ENCODE results near the gene ACOT7. TPM values are rescaled to one million over a fixed set of nuclear protein-coding genes. Genes with fewer than 3 reads are reported as not detected.

Gene ACOT7
- total RNA-seq, 5 donors from 2014 or later (not counting 1 experiment from before 2014, with no cell fraction given): 6.1 to 9.3 (median 7.4) TPM

DNA sequence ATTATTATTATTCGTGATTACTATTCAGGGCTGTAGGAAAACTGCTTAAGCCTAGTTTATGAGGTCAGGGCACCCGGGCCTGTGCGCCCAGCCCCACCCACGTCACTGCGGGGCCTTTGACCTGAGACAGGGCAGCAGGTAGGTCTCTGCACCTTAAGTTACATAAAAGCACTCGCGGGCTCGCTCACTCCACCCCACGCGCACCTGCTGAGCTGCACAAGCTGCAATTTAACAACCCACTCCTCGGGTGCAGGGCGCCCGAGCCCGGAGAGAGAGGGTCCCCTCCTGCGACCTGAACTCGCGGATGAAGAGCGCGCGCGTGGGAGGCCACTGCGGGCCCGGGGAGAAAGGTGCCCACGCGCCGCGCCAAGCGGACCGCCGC lies 158.3 kb downstream of the ACOT7 start:
- CTCF ChIA-PET: interaction anchor here (0.6 to 1.1 kb wide), 3 partner anchors 9 to 468 kb away, joined by 3 to 4 read pairs (median 3); partner anchors contain the start of gene NOL9 (in 1 of the 2)
- H3K4me1 Mint-ChIP-seq: peaks cover 10 to 24% (median 17%) of the 10 kb centered on the region in 3 donors

DNA sequence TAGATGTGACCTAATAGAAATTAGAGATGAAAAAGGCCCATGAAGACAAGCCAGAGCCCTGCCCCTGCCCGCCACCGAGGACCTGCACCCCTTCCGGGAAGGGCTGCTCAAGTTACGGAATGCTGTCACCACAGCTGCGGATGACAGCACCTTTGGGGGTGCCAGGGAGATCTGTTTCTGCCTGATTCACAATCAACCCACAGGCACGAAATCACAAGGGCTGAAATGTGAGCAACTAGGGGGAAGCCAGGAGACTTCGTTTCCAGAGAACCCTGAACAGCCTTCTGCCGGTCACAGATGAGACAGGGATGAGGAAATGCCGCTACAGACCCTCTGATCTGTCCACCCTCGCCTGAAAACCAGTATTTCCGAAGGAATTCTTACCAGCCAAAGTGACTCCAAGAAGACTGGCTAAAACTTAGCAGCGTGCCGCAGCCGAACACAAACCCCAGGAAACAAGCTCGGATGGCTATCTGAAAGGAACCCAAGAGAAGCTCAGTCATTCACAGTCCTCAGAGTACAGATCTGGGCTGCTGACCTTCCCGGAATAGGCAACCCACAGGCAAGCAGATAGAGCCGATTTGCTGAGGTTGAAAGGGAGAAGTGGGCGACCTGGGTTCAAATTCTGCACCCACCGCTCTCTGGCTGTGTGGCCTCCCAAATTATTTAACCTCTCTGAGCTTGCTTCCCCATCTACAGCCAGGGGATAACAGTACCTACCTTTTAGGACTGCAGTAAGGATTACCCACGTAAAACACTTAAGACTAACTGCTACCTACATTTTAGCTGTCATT lies 158.9 kb downstream of the ACOT7 start:
- peaks cover 8 to 13% of the 10 kb centered on the region in 2 donors for H3K27me3 Mint-ChIP-seq
- Histone ChIP-seq H3K4me3 (ENCODE audit: control insufficient read depth in 1 of 2, extremely low read depth in 1 of 2, low read length in 1 of 2) (peak overlapping the region; percentile 55 to 85), H3K27me3 (replicated peaks in 1 of 2; ENCODE audit: control insufficient read depth in 2 of 2, extremely low read depth in 1 of 2, insufficient read depth in 2 of 2, low read length in 1 of 2) (peaks cover 2 to 18% of the 10 kb centered on the region in 2 experiments), H3K4me1 (ENCODE audit: control insufficient read depth in 1 of 2, extremely low read depth in 1 of 2, insufficient read depth in 2 of 2, low read length in 2 of 2) (peaks cover 6 to 18% of the 10 kb centered on the region in 2 experiments), H3K9me3 (no peaks in the 10 kb centered on the region), H3K27ac (ENCODE audit: low read length) (no peak overlapping the region), H3K36me3 (ENCODE audit: control insufficient read depth in 2 of 2, extremely low read depth in 1 of 2, insufficient read depth in 1 of 2, low read length in 1 of 2) (peaks cover 2 to 32% of the 10 kb centered on the region in 2 donors)
- H3K4me3 Mint-ChIP-seq: peak overlapping the region; percentile 82 to 88 (median 84)
- H3K36me3 Mint-ChIP-seq: peaks cover 10% of the 10 kb centered on the region
- ChIA-PET CTCF (interaction anchor here (0.6 to 1.0 kb wide), 3 partner anchors 10 to 468 kb away, joined by 3 to 4 read pairs (median 3); no protein-coding TSS in a partner anchor), POLR2A (interaction anchor here in 1 of 2 donors (0.6 kb wide), 1 partner anchor 377 kb away, joined by 5 read pairs; no protein-coding TSS in a partner anchor)
- H3K4me1 Mint-ChIP-seq: peaks cover 10 to 24% (median 17%) of the 10 kb centered on the region in 3 donors
- DNase-seq (no peak), ATAC-seq (replicated peaks in 1 of 4) (no peak)
- H3K9me3 Mint-ChIP-seq: no peaks in the 10 kb centered on the region
- 83% methylated on average over 16 of the region's 20 CpGs for WGBS (ENCODE audit: insufficient coverage)
- H3K27ac Mint-ChIP-seq: no peak overlapping the region

More for the DNA sequence above, 158.3 kb downstream of the ACOT7 start:
- Histone ChIP-seq H3K9me3 (no peaks in the 10 kb centered on the region), H3K36me3 (ENCODE audit: control insufficient read depth in 2 of 2, extremely low read depth in 1 of 2, insufficient read depth in 1 of 2, low read length in 1 of 2) (peaks cover 2 to 27% of the 10 kb centered on the region in 2 donors), H3K27ac (ENCODE audit: low read length) (no peak overlapping the region), H3K4me1 (ENCODE audit: control insufficient read depth in 1 of 2, extremely low read depth in 1 of 2, insufficient read depth in 2 of 2, low read length in 2 of 2) (peaks cover 6 to 18% of the 10 kb centered on the region in 2 experiments), H3K27me3 (replicated peaks in 1 of 2; ENCODE audit: control insufficient read depth in 2 of 2, extremely low read depth in 1 of 2, insufficient read depth in 2 of 2, low read length in 1 of 2) (peaks cover 5 to 24% of the 10 kb centered on the region in 2 experiments), H3K4me3 (ENCODE audit: control insufficient read depth in 1 of 2, extremely low read depth in 1 of 2, low read length in 1 of 2) (peak overlapping the region; percentile 55 to 85)
- Mint-ChIP-seq H3K27me3 (peaks cover 12 to 19% of the 10 kb centered on the region in 2 donors), H3K4me3 (peak overlapping the region; percentile 82 to 88 (median 84)), H3K27ac (peak overlapping the region; percentile 66 to 69), H3K36me3 (peaks cover 10% of the 10 kb centered on the region), H3K9me3 (no peaks in the 10 kb centered on the region)
- peak in 3 of 4 experiments; percentile 17 to 24 (median 23) for ATAC-seq (replicated peaks in 1 of 4)
- WGBS (ENCODE audit: insufficient coverage): under 1% methylated on average over 27 of the region's 30 CpGs
- POLR2A ChIA-PET: interaction anchor here in 1 of 2 donors (0.6 kb wide), 1 partner anchor 376 kb away, joined by 5 read pairs; no protein-coding TSS in a partner anchor
- peak in 5 of 35 experiments; percentile 12 to 30 (median 15) for DNase-seq

DNA sequence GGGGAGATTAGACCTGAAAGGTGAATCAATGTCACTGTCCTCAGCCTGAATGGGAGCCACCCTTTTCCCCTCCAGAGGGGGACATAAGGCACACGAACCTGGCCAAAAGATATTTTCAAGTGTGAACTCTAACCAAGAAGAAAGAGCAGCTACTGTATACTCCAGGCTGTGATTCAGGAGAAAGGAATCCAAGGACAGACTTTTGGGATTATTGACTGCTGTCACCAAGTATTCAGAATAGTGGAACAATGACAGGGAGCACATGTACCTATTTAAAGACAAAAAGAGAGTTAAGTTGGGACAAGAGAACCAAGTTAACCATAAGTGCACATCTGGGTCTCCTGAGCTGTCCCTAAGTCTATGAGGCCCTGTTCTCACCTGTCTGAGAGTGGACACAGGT lies 160.2 kb downstream of the ACOT7 start:
- Histone ChIP-seq H3K9me3 (no peaks in the 10 kb centered on the region), H3K27me3 (replicated peaks in 1 of 2; ENCODE audit: control insufficient read depth in 2 of 2, extremely low read depth in 1 of 2, insufficient read depth in 2 of 2, low read length in 1 of 2) (peaks cover 0 to 7% of the 10 kb centered on the region in 2 experiments), H3K4me1 (ENCODE audit: control insufficient read depth in 1 of 2, extremely low read depth in 1 of 2, insufficient read depth in 2 of 2, low read length in 2 of 2) (peaks cover 6 to 18% of the 10 kb centered on the region in 2 experiments), H3K4me3 (ENCODE audit: control insufficient read depth in 1 of 2, extremely low read depth in 1 of 2, low read length in 1 of 2) (no peak overlapping the region), H3K27ac (ENCODE audit: low read length) (no peak overlapping the region), H3K36me3 (ENCODE audit: control insufficient read depth in 2 of 2, extremely low read depth in 1 of 2, insufficient read depth in 1 of 2, low read length in 1 of 2) (peaks cover 2 to 43% of the 10 kb centered on the region in 2 donors)
- no peak for ATAC-seq (replicated peaks in 1 of 4)
- DNase-seq: no peak
- Mint-ChIP-seq H3K4me3 (peak overlapping the region in 2 of 3 donors; percentile 34 to 84), H3K4me1 (peaks cover 10 to 24% (median 17%) of the 10 kb centered on the region in 3 donors), H3K36me3 (peaks cover 10% of the 10 kb centered on the region), H3K9me3 (no peaks in the 10 kb centered on the region), H3K27me3 (peaks cover 0 to 3% of the 10 kb centered on the region in 2 donors), H3K27ac (no peak overlapping the region)
- ChIA-PET POLR2A (no interaction called here), CTCF (no interaction called here)
- no CpG with 5 or more reads among the region's 1 CpG for WGBS (ENCODE audit: insufficient coverage)

DNA sequence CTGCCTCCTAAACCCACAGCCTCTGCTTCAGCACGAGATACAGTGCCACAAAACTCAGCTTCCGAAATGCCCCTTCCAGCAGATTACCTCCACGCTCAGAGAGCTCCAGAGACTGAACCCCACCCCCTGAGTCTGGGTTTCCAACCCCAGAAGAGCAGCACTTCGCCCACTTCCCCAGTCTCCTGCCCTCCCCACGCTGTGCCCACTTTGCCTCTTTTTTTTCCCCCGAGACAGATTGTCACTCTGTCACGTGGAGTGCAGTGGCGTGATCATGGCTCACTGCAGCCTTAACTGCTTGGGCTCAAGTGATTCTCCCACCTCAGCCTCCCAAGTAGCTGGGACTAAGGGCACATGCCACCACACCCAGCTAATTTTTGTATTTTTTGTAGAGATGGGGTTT lies 167.9 kb downstream of the ACOT7 start:
- Histone ChIP-seq H3K36me3 (ENCODE audit: control insufficient read depth in 2 of 2, extremely low read depth in 1 of 2, insufficient read depth in 1 of 2, low read length in 1 of 2) (peaks cover 10 to 72% of the 10 kb centered on the region in 2 donors), H3K9me3 (no peaks in the 10 kb centered on the region), H3K4me1 (ENCODE audit: control insufficient read depth in 1 of 2, extremely low read depth in 1 of 2, insufficient read depth in 2 of 2, low read length in 2 of 2) (no peaks in the 10 kb centered on the region), H3K27me3 (replicated peaks in 1 of 2; ENCODE audit: control insufficient read depth in 2 of 2, extremely low read depth in 1 of 2, insufficient read depth in 2 of 2, low read length in 1 of 2) (no peaks in the 10 kb centered on the region), H3K4me3 (ENCODE audit: control insufficient read depth in 1 of 2, extremely low read depth in 1 of 2, low read length in 1 of 2) (no peak overlapping the region), H3K27ac (ENCODE audit: low read length) (no peak overlapping the region)
- Mint-ChIP-seq H3K9me3 (no peaks in the 10 kb centered on the region), H3K4me1 (no peaks in the 10 kb centered on the region), H3K27me3 (no peaks in the 10 kb centered on the region), H3K4me3 (no peak overlapping the region), H3K36me3 (peaks cover 36% of the 10 kb centered on the region), H3K27ac (no peak overlapping the region)
- CTCF ChIA-PET: no interaction called here
- ATAC-seq (replicated peaks in 1 of 4) (no peak), DNase-seq (no peak)
- 97% methylated on average over 8 of the region's 8 CpGs for WGBS (ENCODE audit: insufficient coverage)
- POLR2A ChIA-PET: no interaction called here

DNA sequence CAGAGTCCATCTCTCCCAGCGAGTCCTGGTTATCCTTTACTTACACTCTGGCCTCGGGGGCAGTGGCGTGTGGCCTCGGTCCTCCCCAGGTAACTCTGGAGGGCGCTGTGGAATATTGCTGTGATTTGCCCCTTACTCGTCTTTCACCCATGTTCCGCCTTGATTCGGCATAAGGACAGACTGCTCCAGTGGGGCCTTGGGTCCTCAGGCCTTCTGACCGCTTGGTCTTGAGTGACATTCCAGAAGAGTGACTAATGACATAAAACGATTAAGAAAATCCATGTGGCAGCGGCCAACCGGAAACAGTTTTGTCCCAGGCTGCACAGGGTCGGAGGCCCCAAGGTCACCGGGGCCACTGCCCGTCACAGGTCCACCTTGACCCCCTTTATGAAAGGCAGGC lies 168.8 kb downstream of the ACOT7 start:
- H3K36me3 ChIP-seq (ENCODE audit: control insufficient read depth in 2 of 2, extremely low read depth in 1 of 2, insufficient read depth in 1 of 2, low read length in 1 of 2): peaks cover 10 to 66% of the 10 kb centered on the region in 2 donors
- ChIA-PET POLR2A (no interaction called here), CTCF (no interaction called here)
- no peak for ATAC-seq (replicated peaks in 1 of 4)
- no peak for DNase-seq
- no peaks in the 10 kb centered on the region for H3K9me3 ChIP-seq
- no peaks in the 10 kb centered on the region for H3K27me3 ChIP-seq (replicated peaks in 1 of 2; ENCODE audit: control insufficient read depth in 2 of 2, extremely low read depth in 1 of 2, insufficient read depth in 2 of 2, low read length in 1 of 2)
- H3K4me3 ChIP-seq (ENCODE audit: control insufficient read depth in 1 of 2, extremely low read depth in 1 of 2, low read length in 1 of 2): no peak overlapping the region
- peaks cover 40% of the 10 kb centered on the region for H3K36me3 Mint-ChIP-seq
- no peaks in the 10 kb centered on the region for H3K4me1 Mint-ChIP-seq
- no peak overlapping the region for H3K27ac Mint-ChIP-seq
- H3K9me3 Mint-ChIP-seq: no peaks in the 10 kb centered on the region
- no peaks in the 10 kb centered on the region for H3K4me1 ChIP-seq (ENCODE audit: control insufficient read depth in 1 of 2, extremely low read depth in 1 of 2, insufficient read depth in 2 of 2, low read length in 2 of 2)
- no peak overlapping the region for H3K4me3 Mint-ChIP-seq
- H3K27me3 Mint-ChIP-seq: no peaks in the 10 kb centered on the region
- 97% methylated on average over 15 of the region's 15 CpGs for WGBS (ENCODE audit: insufficient coverage)
- no peak overlapping the region for H3K27ac ChIP-seq (ENCODE audit: low read length)

DNA sequence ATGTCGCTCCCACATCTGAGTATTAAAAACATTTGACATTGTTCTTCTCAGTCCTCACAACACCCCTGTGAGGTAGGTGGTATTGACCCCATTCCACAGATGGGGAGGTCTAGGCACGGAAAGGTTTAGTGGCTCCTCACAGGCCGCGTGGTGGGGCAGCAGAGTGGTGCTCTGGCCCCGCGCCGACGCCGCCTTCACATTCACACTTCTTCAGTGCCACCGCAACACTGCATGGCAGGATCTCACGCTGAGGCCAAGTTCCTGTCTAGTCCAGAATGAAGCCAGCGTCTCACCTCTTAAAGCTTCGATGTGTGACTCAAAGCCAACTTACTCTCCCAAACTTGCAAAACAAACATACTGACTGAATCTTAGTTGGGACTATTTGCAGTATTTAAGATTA lies 169.9 kb downstream of the ACOT7 start:
- POLR2A ChIA-PET: no interaction called here
- Mint-ChIP-seq H3K4me1 (no peaks in the 10 kb centered on the region), H3K4me3 (no peak overlapping the region), H3K27me3 (no peaks in the 10 kb centered on the region), H3K27ac (no peak overlapping the region), H3K9me3 (no peaks in the 10 kb centered on the region), H3K36me3 (peaks cover 40% of the 10 kb centered on the region)
- no peaks in the 10 kb centered on the region for H3K9me3 ChIP-seq
- H3K27ac ChIP-seq (ENCODE audit: low read length): no peak overlapping the region
- no peaks in the 10 kb centered on the region for H3K27me3 ChIP-seq (replicated peaks in 1 of 2; ENCODE audit: control insufficient read depth in 2 of 2, extremely low read depth in 1 of 2, insufficient read depth in 2 of 2, low read length in 1 of 2)
- H3K36me3 ChIP-seq (ENCODE audit: control insufficient read depth in 2 of 2, extremely low read depth in 1 of 2, insufficient read depth in 1 of 2, low read length in 1 of 2): peaks cover 10 to 58% of the 10 kb centered on the region in 2 donors
- CTCF ChIA-PET: no interaction called here
- 95% methylated on average over 9 of the region's 13 CpGs for WGBS (ENCODE audit: insufficient coverage)
- no peaks in the 10 kb centered on the region for H3K4me1 ChIP-seq (ENCODE audit: control insufficient read depth in 1 of 2, extremely low read depth in 1 of 2, insufficient read depth in 2 of 2, low read length in 2 of 2)
- no peak overlapping the region for H3K4me3 ChIP-seq (ENCODE audit: control insufficient read depth in 1 of 2, extremely low read depth in 1 of 2, low read length in 1 of 2)
- DNase-seq (no peak), ATAC-seq (replicated peaks in 1 of 4) (no peak)

All from T-cell (primary cell).